ENCODE results near the gene RIN3. TPM values are rescaled to one million over a fixed set of nuclear protein-coding genes. Genes with fewer than 3 reads are reported as not detected.
A peak's percentile ranks its signal among the peaks of the same experiment; 100 is the strongest.

Gene RIN3
- total and polyA plus RNA-seq, 2 of the 4 experiments (the other 2 are of a cell fraction), result 2.5 to 11.1 TPM

DNA sequence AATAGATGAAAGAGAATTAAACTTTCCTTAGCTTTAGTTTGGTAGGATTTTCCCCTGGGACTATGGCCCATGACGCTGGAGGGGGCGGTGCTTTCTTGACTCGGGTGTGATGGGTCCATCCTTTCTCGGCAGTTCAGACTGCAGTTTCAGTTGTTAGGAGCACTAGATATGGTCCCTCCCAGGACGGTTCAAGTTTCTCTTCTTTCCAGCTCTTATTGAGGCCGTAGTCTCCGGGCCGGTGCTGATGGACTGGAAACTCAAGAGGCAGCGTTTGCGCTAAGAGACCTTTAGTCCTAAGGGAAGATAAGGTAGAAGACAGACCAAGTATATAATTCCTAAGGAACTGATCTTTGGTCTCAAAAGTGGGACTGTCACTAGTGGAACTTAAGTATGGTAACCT is 111.2 kb downstream of the RIN3 start:
- peak overlapping the region; percentile 92 for H2BK5ac ChIP-seq (ENCODE audit: low read depth, low read length, poor library complexity, severe bottlenecking)
- H2AK5ac ChIP-seq (ENCODE audit: low read depth, low read length), result peak overlapping the region; percentile 86
- H4K5ac ChIP-seq (ENCODE audit: low read depth, low read length), result peak overlapping the region; percentile 88
- peak overlapping the region; percentile 97 for H2BK120ac ChIP-seq (ENCODE audit: low read depth, low read length)
- no peaks in the 10 kb centered on the region for H3K27me3 ChIP-seq (ENCODE audit: control insufficient read depth, insufficient read depth, low read length)
- H3K36me3 ChIP-seq (ENCODE audit: control insufficient read depth, insufficient read depth, low read length), result peaks cover 8% of the 10 kb centered on the region; the same call in 1 of the 2 replicates
- H2BK20ac ChIP-seq (ENCODE audit: low read depth, low read length), result peak overlapping the region; percentile 92
- H3K79me1 ChIP-seq (ENCODE audit: low read depth in 1 of 2, low read length in 2 of 2), result peaks cover 24 to 41% of the 10 kb centered on the region in 2 experiments
- BruUV-seq (replicated peaks), result no TSS peak
- peak overlapping the region; percentile 74 for H3K14ac ChIP-seq (replicated peaks; ENCODE audit: low read depth, low read length)
- dilution Hi-C loops (cut with HindIII; ENCODE audit: low sequenced_read_pairs, unreplicated experiment) (no loop called here), intact Hi-C loops (cut with micrococcal nuclease) (loop anchor here (2.0 kb wide), 1 partner anchor 38 kb away; no protein-coding TSS in a partner anchor), in situ Hi-C loops (cut with MboI; ENCODE audit: low sequenced_read_pairs) (no loop called here)
- H2AK9ac ChIP-seq (replicated peaks; ENCODE audit: low read depth, low read length, poor library complexity), result no peak overlapping the region
- H4K8ac ChIP-seq (ENCODE audit: low read depth in 2 of 2, low read length in 2 of 2), result peak overlapping the region; percentile 63 to 83
- POLR2A ChIA-PET (ENCODE audit: unreplicated experiment), result no interaction called here
- H3K4ac ChIP-seq (ENCODE audit: low read depth, low read length), result peak overlapping the region; percentile 94
- no peak overlapping the region for H3K4me3 ChIP-seq (ENCODE audit: insufficient read depth, low read depth, low read length)
- peak overlapping the region; percentile 79 for H2BK15ac ChIP-seq (ENCODE audit: low read depth, low read length)
- H3K4me1 ChIP-seq (ENCODE audit: control insufficient read depth, insufficient read depth, low read length), result peaks cover 15% of the 10 kb centered on the region
- peak overlapping the region; percentile 63; the same call in 1 of the 2 replicates for H3K4me2 ChIP-seq (ENCODE audit: low read depth, low read length)
- peak overlapping the region; percentile 99 for H3K27ac ChIP-seq (ENCODE audit: insufficient read depth, low read length)
- H3K56ac ChIP-seq (ENCODE audit: extremely low read depth, insufficient read depth, low read length), result peak overlapping the region; percentile 64
- ATAC-seq (ENCODE audit: low read depth) (peak; percentile 16; the same call in 1 of the 2 replicates), DNase-seq (no peak)
- 90% methylated on average over 2 of the region's 10 CpGs; no CpG with 5 or more reads in 1 of the 2 experiments for WGBS, 2 experiments (ENCODE audit: extremely low coverage in 2 of 2, insufficient read length in 1 of 2)
- H3K9me1 ChIP-seq (ENCODE audit: insufficient read depth, low read length), result peaks cover 5% of the 10 kb centered on the region
- H4K91ac ChIP-seq (ENCODE audit: insufficient read depth, low read depth, low read length), result peak overlapping the region; percentile 97
- TF ChIP-seq RAD21 (IDR thresholded peaks at IDR 0.05; ENCODE audit: low read length) (no peak), FOS (IDR thresholded peaks at IDR 0.05; ENCODE audit: low read depth, low read length) (no peak)
- H3K9me3 ChIP-seq (ENCODE audit: control insufficient read depth, insufficient read depth, low read length), result peaks cover 25% of the 10 kb centered on the region
- H3K23ac ChIP-seq (ENCODE audit: low read depth, low read length), result peak overlapping the region; percentile 84; the same call in 1 of the 2 replicates
- no peak overlapping the region for H2AFZ ChIP-seq (replicated peaks; ENCODE audit: low read length, poor library complexity)
- CTCF ChIA-PET, result no interaction called here
- peak overlapping the region; percentile 99 for H3K18ac ChIP-seq (ENCODE audit: low read depth, low read length)
- H3K9ac ChIP-seq (ENCODE audit: low read depth, low read length), result no peak overlapping the region
- H4K20me1 ChIP-seq (ENCODE audit: insufficient read depth, low read length), result no peaks in the 10 kb centered on the region
